ELF-1 (cell line): Measurements from ENCODE around the gene CHST11.

Experiments used
- DNase-seq: peaks from one replicate; pipeline ENCODE4 v3.0.0-alpha.2; 2016; ENCODE audit warnings: low read depth, low spot score

Gene CHST11

GRCh38 chr12:104628831-104629135, 172.0 kb downstream of the CHST11 start:
- no peak for DNase-seq

- DNase-seq: no peak
Observed at GRCh38 chr12:104630230-104630670, 173.5 kb downstream of the CHST11 start.

GRCh38 chr12:104631867-104632266, 175.1 kb downstream of the CHST11 start:
- no peak for DNase-seq

- no peak for DNase-seq
Observed at GRCh38 chr12:104632724-104633201, 176.0 kb downstream of the CHST11 start.

DNA sequence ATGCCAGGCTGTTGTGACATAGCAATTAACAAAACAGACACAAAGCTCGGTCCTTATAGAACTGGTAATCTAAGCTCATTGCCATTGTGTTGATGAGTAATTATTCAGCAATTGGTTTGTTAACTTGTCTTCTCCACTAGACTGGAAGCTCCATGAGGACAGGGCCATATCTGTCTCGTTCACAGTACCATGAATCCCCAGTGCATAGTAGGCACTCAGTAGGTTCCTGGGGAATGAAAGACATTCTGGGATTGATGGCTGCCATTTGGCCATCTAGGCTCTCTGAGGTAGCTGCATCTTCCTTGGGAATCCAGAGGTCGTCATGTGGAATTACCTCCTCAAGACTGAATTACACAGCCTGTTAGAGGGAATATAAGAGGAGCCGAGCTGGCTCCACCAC, 177.3 kb downstream of the CHST11 start:
- no peak for DNase-seq

DNA sequence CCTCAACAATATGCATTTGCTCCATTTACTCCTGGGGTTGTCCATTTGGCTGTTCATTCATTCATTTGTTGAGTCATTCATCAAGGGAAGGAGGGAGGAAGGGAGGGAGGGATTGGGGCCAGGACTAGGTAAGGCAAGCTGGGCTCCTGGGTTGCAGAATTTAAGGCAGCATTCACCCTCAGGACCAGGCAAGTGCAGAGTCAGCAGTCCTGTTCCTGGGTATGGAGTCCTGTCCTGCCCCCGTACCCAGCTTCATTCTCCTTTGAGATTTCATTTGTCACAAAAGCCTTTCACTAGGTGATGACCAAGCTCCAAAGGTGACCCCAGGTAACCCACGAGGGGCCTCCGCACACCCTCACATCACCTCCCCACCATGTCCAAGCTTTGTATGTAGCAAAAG, 178.1 kb downstream of the CHST11 start:
- DNase-seq: no peak

DNA sequence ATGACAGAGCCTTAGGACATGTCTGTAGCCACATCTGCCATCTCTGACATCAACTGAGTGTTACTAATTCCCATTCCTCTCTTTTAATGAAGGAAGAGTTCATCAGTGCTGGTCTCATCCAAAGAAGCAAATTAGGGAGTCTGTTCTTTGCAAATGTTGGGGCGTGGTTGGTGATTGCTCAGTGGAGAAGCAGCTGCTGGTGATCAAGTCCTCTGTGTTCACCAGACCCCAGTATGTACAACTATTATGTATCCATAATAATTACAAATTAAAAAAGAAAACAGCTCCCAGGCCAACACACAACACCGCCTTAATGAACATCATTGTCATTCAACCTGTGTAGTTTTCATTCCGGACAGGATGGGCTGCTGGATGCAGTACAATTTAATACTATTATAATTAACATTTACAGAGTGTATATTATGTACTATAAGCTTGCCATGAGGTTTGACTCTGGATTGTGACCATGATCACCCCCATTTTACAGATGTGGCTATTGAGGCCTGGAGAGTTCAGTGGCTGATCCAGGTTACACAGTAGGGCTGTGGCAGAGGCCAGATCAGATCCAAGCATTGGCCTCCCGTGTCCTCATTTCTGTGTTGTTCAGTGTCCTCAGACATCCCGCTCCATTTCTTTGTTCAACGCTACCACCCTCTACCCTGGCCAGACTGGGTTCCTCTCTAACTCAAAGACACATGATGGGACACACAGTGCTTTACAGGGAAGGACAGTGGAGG, 179.0 kb downstream of the CHST11 start:
- no peak for DNase-seq

DNA sequence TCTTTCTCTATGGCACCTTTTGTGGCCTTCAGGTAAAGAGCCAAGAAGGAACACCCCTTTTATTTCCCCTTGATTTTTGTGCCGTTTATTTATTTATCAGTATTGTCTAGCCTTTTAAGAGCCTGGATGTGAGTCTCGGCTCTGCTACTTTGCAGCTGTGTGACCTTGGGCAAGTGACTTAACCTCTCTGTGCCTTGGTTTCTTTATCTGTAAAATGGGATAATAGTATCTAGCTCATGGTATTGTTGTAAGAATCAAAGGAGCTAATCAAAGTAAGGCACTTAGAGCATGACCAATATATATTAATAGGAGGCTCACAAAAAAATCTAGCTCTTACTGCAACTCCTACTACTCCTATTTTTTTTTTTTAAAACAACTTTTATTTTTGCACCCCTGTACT, 179.7 kb downstream of the CHST11 start:
- no peak for DNase-seq

DNA sequence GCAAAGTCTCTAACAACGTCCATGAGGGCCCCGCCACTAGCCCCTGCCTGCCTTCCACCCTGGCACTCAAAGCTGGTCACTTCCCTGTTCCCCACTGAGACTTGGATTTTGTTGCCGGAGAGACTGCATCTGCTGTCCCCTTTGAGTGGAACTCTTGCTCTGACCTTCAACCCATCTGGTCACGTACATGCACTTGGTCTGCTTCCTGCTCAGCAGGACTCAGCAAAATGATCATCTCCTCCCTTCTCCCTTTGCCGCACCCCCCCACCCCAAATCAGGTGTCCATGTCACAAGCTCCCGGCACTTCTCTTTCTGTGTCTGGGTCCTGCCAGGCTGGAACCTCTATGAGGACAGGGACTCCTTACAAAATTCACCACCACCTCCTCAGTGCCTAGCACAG, 180.9 kb downstream of the CHST11 start:
- no peak for DNase-seq

DNA sequence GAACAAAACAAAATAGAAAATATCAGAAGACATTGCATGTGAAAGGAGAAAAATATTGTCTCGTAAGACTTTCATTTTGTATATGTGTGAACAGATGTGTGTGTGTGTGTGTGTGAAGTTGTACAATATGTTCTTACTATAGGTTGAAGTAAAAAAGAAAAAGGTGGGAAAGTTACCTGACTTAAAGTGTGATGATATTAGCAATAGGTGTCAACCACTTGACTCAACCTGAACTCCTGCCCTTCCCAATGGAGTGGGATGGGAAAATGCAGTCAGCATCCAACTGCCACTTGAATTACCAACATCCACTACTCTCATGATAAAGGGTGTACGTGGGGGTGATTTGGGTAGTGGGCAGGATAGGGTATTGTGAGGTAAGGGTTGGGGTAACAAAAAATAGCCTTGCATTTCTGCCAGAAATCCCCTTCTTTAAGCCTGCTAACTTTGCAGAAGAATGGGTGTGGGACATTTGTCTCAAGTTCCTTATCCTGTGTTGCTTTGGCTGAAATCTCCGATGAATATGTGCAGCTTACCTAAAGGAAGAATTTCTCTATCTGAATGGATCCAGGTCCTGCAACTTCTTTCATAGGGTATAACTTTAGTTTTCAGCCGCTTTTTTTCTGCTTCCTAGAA, 181.6 kb downstream of the CHST11 start:
- DNase-seq: no peak

- DNase-seq: no peak
Observed at GRCh38 chr12:104638851-104639240, 182.1 kb downstream of the CHST11 start.

DNA sequence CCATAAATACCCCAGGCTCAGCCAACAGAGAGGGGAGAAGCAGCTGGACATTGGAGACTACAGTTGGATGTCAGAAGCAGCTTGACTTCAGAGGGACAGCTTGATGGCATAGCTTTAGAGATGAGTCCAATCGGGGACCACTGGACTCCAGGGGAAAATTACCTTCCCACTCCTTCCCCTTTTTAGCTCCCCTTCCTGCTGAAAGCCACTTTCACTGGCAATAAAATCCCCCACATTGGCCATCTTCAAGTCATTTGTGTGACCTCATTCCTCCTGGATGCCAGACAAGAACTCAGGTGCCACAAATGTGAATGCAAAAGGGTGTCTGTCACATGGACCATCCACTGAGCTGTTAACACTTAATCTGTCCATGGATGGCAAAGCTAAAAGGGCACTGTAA, 184.2 kb downstream of the CHST11 start:
- no peak for DNase-seq

GRCh38 chr12:104641862-104642261, 185.1 kb downstream of the CHST11 start:
- no peak for DNase-seq

DNA sequence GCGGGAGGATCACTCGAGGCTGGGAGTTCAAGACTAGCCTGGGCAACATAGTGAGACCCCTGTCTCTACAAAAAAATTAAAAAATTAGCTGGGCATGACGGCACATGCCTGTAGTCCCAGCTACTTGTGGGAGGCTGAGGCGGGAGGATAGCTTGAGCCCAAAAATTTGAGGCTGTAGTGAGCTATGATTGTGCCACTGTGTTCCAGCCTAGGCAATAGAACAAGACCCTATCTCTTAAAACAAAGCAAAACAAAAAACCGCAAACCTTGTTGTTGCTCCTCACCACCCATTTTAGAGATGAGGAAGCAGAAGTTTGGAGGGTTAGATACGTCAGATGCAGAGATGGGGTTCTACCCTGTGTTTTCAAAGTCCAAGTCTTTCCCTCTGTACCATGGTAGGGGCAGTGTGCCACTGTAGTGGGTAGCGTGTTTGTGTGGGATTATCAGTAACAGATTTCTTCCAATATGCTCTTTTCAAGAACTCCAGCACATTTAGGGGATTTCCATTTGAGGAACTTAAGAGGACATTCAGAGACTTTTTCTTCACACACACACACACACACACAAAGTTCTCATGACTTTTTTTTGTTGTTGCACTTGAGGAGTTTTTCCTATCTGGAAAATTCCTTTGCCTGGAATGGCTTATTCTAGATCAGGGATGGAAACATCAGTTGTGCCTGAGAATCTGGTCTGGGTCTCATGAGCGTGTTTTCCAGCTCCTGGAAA, 186.5 kb downstream of the CHST11 start:
- no peak for DNase-seq

- no peak for DNase-seq
Observed at GRCh38 chr12:104643819-104644669, 187.3 kb downstream of the CHST11 start.

DNA sequence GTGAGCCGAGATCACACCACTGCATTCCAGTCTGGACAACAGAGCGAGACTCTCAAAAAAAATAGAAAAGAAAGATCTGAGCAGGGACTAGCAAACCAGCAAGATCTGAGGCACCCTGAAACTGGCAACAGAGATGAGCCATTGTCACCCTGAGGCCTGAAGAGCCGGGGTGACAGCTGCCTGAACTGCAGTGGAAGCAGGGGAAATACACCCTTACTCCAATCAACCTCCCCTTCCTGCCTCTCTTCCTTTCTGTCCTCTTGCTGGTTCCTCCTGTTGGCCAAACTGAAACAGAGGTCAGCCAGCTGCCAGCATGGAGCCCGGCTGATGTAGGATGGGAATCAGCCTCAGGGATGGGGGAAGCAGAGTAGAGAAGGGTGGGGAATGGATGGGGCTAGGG, 192.0 kb downstream of the CHST11 start:
- DNase-seq: no peak

DNA sequence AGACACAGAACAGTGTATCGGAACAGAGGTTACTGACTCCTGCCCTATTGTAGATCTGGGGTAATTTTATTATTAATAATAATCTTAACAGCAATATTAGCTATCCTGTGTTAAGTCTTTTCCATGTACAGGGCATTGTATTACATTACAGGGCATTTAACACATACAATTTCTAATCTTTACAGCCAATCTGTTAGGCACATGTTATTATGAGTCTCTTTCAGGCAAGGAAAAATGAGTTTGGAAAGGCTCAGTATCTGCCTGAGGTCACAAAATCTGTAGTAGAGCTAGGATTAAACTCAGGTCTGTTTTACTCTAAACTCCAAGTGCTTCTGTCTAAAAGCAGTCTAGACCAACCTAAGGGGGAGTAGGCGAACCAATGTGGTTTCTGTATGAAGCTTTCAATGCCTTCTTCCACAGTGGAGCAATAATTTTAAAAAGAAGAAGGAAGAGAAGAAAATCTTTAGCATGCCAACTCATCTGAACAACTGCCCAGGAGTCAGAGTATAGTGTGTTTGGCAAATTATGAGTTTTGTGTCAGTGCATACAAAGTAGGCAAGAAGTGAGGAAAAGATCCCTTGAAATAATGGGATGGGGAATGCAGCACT, 192.6 kb downstream of the CHST11 start:
- no peak for DNase-seq

DNA sequence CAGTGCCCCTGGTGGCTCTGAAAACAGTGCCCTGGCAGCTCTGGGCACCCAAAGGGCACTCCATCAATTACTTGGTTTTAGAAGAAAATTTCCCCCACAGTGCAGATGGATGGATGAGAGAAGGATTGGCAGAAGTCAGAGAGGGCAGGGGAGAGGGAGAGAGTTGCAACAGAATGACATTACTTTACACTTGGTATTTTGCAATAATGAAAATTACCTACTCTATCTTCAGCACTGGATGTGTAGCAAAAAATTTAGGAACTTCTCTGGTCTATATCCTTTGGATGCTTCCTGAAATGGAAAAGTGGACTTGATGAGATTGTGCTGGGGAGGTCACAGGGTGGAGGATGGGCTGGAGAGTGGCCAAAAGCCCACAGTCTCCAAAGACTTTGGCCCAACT, 193.2 kb downstream of the CHST11 start:
- DNase-seq: no peak

DNA sequence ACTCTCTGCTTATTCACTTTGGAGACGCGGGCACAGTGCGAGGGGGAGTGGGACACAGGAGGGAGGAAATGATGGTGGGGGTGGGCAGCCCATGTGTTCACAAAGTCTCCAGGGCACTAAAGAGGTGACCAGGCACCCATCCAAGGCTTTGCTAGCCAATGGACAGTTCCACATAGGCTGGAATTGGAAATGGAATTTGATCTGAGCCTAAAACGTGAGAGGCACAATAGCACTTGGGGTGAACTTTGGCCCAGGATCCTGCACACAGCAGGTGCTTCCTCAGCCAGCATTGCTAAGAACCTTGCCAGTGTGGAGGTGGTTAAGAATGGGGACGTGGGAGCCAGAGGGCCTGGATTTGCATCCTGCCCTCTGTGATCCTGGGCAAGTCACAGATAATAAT, 193.8 kb downstream of the CHST11 start:
- DNase-seq: no peak

- DNase-seq: no peak
Observed at GRCh38 chr12:104651811-104652210, 195.1 kb downstream of the CHST11 start.

- no peak for DNase-seq
Observed at GRCh38 chr12:104652358-104652757, 195.6 kb downstream of the CHST11 start.

DNA sequence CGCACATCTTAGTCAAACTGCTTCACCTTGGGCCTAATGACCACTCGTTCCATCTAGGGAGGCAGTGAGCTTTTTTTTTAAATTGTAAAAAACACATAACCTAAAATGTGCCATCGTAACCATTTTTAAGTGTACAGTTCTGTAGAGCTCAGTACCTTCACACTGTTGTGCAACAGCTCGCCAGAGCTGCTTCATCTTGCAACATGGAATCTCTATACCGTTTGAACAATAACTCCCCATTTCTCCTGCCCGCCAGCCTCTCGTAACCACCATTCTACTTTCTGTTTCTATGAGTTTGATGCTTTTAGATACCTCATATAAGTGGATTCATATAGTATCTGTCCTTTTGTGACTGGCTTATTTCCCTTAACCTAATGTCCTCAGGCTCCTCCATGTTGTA, 196.2 kb downstream of the CHST11 start:
- no peak for DNase-seq
